ENCODE results near the gene SLC39A5. TPM values are rescaled to one million over a fixed set of nuclear protein-coding genes. Genes with fewer than 3 reads are reported as not detected.

The SLC39A5 gene
- total RNA-seq, 4 donors from 2014 or later = not detected

DNA sequence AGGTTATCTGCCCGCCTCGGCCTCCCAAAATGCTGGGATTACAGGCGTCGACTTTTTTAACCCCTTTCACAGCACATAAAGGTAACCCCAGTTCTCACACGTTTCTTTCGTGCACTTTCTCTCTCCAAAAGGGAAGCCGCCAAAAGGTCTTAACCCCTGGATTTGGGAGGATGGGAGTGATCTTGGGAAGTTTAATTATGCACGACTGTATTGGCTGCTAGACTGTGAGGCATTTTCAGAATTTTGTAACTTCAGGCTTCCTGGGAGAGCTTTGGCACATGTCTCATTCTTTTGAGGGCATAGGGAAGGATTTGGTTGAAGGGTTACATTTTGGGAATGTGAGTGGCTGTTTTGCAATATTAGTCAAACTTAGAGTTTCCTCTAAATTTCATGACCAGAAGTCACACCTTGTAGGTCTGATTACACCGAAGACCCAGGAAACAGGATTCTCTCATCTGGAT, 39.1 kb upstream of the SLC39A5 start:
- TF ChIP-seq CTCF (IDR thresholded peaks at IDR 0.05; ENCODE audit: low read depth) = no peak

- TF ChIP-seq CTCF (IDR thresholded peaks at IDR 0.05; ENCODE audit: low read depth) = no peak
Observed at GRCh38 chr12:56192582-56192981, 37.3 kb upstream of the SLC39A5 start.

- TF ChIP-seq CTCF (IDR thresholded peaks at IDR 0.05; ENCODE audit: low read depth) = no peak
Observed at GRCh38 chr12:56193025-56193578, 36.7 kb upstream of the SLC39A5 start.

DNA sequence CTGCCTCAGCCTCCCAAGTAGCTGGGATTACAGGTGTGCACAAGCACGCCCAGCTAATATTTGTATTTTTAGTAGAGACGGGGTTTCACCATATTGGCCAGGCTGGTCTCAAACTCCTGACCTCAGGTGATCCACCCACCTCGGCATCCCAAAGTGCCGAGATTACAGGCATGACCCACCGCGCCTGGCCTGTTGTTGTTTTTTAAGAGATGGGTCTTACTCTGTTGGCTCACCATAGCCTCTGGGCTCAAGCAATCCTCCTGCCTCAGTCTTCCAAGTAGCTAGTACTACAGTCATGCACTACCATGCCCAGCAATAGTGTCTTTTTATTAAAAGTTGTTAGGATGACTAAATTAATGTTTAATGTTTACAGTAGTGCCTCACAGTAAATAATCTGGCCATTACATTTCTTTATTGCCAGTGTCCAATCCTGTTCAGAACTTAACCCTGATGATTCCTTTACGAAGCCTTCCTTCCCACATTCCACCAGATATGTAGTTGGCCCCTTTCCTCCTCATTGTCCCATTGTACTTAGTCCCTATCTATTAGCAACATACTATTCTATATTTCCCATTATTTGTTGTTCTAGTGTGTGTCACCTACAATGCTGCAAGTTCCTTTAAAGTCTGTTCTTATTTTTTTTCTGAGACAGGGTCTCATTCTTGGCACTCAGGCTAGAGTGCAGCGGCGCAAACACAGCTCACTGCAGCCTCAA, 31.8 kb upstream of the SLC39A5 start:
- TF ChIP-seq CTCF (IDR thresholded peaks at IDR 0.05; ENCODE audit: low read depth) = no peak

- TF ChIP-seq CTCF (IDR thresholded peaks at IDR 0.05; ENCODE audit: low read depth) = no peak
Observed at GRCh38 chr12:56198836-56199235, 31.0 kb upstream of the SLC39A5 start.

- TF ChIP-seq CTCF (IDR thresholded peaks at IDR 0.05; ENCODE audit: low read depth) = no peak
Observed at GRCh38 chr12:56202366-56202765, 27.5 kb upstream of the SLC39A5 start.

GRCh38 chr12:56202838-56203237, 27.0 kb upstream of the SLC39A5 start:
- TF ChIP-seq CTCF (IDR thresholded peaks at IDR 0.05; ENCODE audit: low read depth) = no peak

Data from subcutaneous adipose tissue (tissue), 4 donors.